ENCODE results near the gene ARID1B.

Gene ARID1B

GRCh38 chr6:157087974-157088373 is 310.8 kb downstream of the ARID1B start:
- DNase-seq (ENCODE audit: low read depth), result no peak
- no peak for TF ChIP-seq CTCF (conservative IDR thresholded peaks at IDR 0.05; ENCODE audit: low read depth, low read length)
- H3K4me3 ChIP-seq (ENCODE audit: low read depth, low read length), result no peak overlapping the region

GRCh38 chr6:157088841-157089240 is 311.7 kb downstream of the ARID1B start:
- H3K4me3 ChIP-seq (ENCODE audit: low read depth, low read length), result no peak overlapping the region
- no peak for DNase-seq (ENCODE audit: low read depth)
- no peak for TF ChIP-seq CTCF (conservative IDR thresholded peaks at IDR 0.05; ENCODE audit: low read depth, low read length)

DNA sequence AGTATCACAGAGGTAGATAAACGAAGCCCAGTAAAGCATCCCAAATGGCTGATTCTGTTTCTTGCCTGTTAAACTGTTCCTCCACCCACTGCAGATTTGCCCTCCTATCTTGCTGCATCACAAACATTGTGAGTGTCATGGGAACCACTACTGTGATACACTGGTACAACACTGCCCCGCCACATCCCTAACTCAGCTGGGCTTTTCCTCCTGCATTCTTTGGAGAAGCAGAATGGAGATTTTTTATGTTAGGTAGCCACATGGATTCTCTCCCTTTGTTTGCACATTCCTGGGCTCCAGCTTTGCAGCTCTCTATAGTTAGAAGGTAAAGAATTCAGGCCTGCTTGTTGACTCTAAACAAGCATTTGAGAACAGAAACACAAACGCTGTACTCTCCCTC is 312.1 kb downstream of the ARID1B start:
- no peak for TF ChIP-seq CTCF (conservative IDR thresholded peaks at IDR 0.05; ENCODE audit: low read depth, low read length)
- peak; percentile 68 for DNase-seq (ENCODE audit: low read depth)

GRCh38 chr6:157089851-157090250 is 312.7 kb downstream of the ARID1B start:
- DNase-seq (ENCODE audit: low read depth), result no peak
- TF ChIP-seq CTCF (conservative IDR thresholded peaks at IDR 0.05; ENCODE audit: low read depth, low read length), result no peak
- no peak overlapping the region for H3K4me3 ChIP-seq (ENCODE audit: low read depth, low read length)

More for the DNA sequence above, 312.1 kb downstream of the ARID1B start:
- no peak overlapping the region for H3K4me3 ChIP-seq (ENCODE audit: low read depth, low read length)

DNA sequence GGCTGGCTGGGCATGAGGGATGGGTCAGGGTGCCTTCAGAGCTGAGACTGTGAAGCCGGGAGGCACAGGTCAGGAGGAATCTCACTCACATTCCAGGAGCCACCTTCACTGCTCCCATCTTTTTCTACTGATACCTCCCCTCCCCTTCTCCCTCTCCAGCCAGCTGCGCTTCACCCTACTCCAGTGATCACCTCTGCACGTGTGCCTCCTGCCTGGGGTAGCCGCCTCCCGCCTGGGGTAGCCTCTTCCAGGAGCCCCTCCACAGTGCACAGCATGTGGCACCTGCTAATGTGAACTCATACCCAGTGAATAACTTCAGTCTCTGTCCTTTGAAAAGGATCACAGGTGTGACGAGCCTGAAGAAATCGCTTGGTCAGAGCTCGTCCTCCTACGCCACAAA is 313.6 kb downstream of the ARID1B start:
- no peak for TF ChIP-seq CTCF (conservative IDR thresholded peaks at IDR 0.05; ENCODE audit: low read depth, low read length)
- no peak overlapping the region for H3K4me3 ChIP-seq (ENCODE audit: low read depth, low read length)
- no peak for DNase-seq (ENCODE audit: low read depth)

- no peak for DNase-seq (ENCODE audit: low read depth)
- no peak for TF ChIP-seq CTCF (conservative IDR thresholded peaks at IDR 0.05; ENCODE audit: low read depth, low read length)
- no peak overlapping the region for H3K4me3 ChIP-seq (ENCODE audit: low read depth, low read length)
Observed at GRCh38 chr6:157091243-157091642, 314.1 kb downstream of the ARID1B start.

GRCh38 chr6:157091856-157092460 is 314.8 kb downstream of the ARID1B start:
- no peak for TF ChIP-seq CTCF (conservative IDR thresholded peaks at IDR 0.05; ENCODE audit: low read depth, low read length)
- no peak overlapping the region for H3K4me3 ChIP-seq (ENCODE audit: low read depth, low read length)
- no peak for DNase-seq (ENCODE audit: low read depth)

All from choroid plexus epithelial cell (primary cell).